Mucosa of descending colon (tissue), 3 donors: ENCODE measurements around the gene CDC6. TPM values are rescaled to one million over a fixed set of nuclear protein-coding genes. Genes with fewer than 3 reads are reported as not detected.

Experiments
- ATAC-seq: fragments of 200-7000 bp; cut with Tn5 transposase; one replicate; pipeline ENCODE4 v1.9.1; 2020; ENCODE audit warnings: mild to moderate bottlenecking, moderate library complexity
- DNase-seq, 3 donors: peaks; one replicate each; pipeline ENCODE4 v3.0.0-alpha.2; 2020
- H3K36me3 ChIP-seq: fragments of 200-600 bp; one replicate; pipeline ENCODE4 v1.8.0; 2021; ENCODE audit warnings: low read depth, mild to moderate bottlenecking
- H3K4me1 ChIP-seq: fragments of 200-600 bp; one replicate; pipeline ENCODE4 v1.8.0; 2021; ENCODE audit warnings: low read depth, mild to moderate bottlenecking
- H3K4me3 ChIP-seq: fragments of 200-600 bp; one replicate; pipeline ENCODE4 v1.8.0; 2021; ENCODE audit warnings: mild to moderate bottlenecking
- H3K9me3 ChIP-seq: fragments of 200-600 bp; one replicate; pipeline ENCODE4 v1.8.0; 2021; ENCODE audit warnings: mild to moderate bottlenecking
- intact Hi-C, 2 donors: fragments of 100-400 bp; cut with DNase I in 1 of 2; cut with micrococcal nuclease in 1 of 2; formaldehyde crosslinking; loops; one replicate each; pipeline versions ENCODE4 v1.11.0 to v1.11.1; 2022; cut with DNase I, micrococcal nuclease
- total RNA-seq, 3 donors: library from RNA; stranded (reverse); fragmentation: NEBNext Ultra II Directional in 2 of 3; extraction: Animal tissue kit (Norgen Biotek cat#: 25700) in 2 of 3; gene quantifications; one replicate each; pipeline versions ENCODE4 v1.2.1 to v1.2.4, GENCODE V29; 2021 to 2023
- TF ChIP-seq, protein P1 (sequence below): fragments of 200-600 bp; IDR thresholded peaks from one replicate; pipeline ENCODE4 v1.8.0; 2022; ENCODE audit warnings: antibody characterized with exemption, mild to moderate bottlenecking
- donor health status: DM: no; HTN: no; CAD: no; lungs with moderate emphysema.
- donor health status: DM: no; HTN: no; CAD: no.
- donor health status: DM: no; HTN: yes; CAD: no.

CDC6 gene
- total RNA-seq, 3 donors from 2014 or later = 4.0 to 14.9 (median 7.4) TPM

DNA sequence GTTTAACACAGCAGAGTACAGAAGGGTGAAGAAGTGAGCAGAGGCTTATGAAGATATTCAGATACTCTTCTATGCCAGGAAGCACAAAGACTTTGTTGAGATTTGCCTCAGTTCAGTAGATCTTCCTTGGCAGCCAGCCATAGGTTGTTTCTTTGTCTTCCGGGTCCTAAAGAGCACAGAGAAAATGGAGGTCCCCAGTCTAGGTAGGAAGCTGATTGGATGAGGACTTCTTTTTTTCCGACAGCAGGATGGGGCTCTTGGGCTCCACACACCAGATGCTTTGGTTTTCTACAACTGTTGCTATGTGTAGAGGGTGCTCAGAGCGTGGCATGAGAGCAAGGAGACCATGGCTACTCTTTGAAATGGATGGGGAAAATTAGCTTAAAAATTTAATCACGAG is 8.3 kb upstream of the CDC6 start:
- intact Hi-C loops = no loop called here
- Histone ChIP-seq H3K36me3 (peaks cover 12% of the 10 kb centered on the region), H3K4me1 (peaks cover 12% of the 10 kb centered on the region), H3K4me3 (no peak overlapping the region), H3K9me3 (no peaks in the 10 kb centered on the region)
- TF ChIP-seq, protein P1, sequence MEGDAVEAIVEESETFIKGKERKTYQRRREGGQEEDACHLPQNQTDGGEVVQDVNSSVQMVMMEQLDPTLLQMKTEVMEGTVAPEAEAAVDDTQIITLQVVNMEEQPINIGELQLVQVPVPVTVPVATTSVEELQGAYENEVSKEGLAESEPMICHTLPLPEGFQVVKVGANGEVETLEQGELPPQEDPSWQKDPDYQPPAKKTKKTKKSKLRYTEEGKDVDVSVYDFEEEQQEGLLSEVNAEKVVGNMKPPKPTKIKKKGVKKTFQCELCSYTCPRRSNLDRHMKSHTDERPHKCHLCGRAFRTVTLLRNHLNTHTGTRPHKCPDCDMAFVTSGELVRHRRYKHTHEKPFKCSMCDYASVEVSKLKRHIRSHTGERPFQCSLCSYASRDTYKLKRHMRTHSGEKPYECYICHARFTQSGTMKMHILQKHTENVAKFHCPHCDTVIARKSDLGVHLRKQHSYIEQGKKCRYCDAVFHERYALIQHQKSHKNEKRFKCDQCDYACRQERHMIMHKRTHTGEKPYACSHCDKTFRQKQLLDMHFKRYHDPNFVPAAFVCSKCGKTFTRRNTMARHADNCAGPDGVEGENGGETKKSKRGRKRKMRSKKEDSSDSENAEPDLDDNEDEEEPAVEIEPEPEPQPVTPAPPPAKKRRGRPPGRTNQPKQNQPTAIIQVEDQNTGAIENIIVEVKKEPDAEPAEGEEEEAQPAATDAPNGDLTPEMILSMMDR = no peak
- DNase-seq (no peak), ATAC-seq (no peak)

DNA sequence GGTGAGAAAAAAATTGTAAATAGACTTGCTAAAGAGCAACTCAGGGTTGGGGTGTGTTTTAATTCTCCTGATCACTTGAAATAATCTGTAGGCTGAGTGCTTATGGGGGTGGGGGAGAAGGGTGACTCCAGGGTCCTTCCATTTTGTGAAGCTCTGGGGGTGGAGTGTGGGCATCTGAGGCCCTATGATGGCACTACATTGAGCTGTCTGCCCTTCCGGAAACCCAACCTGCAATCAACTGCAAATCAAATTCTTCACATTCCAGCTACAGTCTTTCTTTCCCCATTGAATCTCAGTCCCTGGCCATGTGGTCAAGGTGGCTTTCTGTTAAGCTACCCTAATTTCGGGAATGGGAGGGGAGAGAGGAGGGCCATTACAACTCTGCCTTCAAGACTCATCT is 6.0 kb upstream of the CDC6 start:
- Histone ChIP-seq H3K4me3 (no peak overlapping the region), H3K9me3 (no peaks in the 10 kb centered on the region), H3K4me1 (peaks cover 26% of the 10 kb centered on the region), H3K36me3 (peaks cover 8% of the 10 kb centered on the region)
- TF ChIP-seq, protein P1 = no peak
- intact Hi-C loops = loop anchor here in 1 of 2 donors (10.0 kb wide), 1 partner anchor 87 kb away; no protein-coding TSS in a partner anchor
- no peak for DNase-seq
- no peak for ATAC-seq

DNA sequence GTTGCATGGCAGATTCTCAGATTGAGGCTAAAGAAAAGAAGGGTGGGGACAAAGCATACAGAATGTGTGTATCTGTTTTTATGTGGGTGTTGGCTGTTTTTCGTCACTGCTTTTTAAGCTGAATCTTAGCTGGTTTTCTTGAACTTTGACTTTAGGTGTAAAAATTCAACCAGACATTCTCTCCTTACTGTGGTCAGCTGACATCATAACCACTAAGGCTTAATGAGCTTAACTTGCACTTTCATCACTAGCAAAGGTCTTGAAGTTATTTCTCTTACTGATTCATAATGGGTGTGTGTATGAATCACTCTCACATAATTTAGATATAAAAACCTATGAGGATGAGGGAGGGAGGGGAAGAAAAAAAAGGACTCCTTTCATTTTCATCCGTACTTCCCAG is 4.0 kb upstream of the CDC6 start:
- Histone ChIP-seq H3K36me3 (peaks cover 3% of the 10 kb centered on the region), H3K4me1 (peaks cover 30% of the 10 kb centered on the region), H3K4me3 (no peak overlapping the region), H3K9me3 (no peaks in the 10 kb centered on the region)
- intact Hi-C loops = loop anchor here in 1 of 2 donors (10.0 kb wide), 1 partner anchor 89 kb away; no protein-coding TSS in a partner anchor
- DNase-seq (peak in 1 of 3 donors; percentile 51), ATAC-seq (peak; percentile 70)
- TF ChIP-seq, protein P1 = no peak

DNA sequence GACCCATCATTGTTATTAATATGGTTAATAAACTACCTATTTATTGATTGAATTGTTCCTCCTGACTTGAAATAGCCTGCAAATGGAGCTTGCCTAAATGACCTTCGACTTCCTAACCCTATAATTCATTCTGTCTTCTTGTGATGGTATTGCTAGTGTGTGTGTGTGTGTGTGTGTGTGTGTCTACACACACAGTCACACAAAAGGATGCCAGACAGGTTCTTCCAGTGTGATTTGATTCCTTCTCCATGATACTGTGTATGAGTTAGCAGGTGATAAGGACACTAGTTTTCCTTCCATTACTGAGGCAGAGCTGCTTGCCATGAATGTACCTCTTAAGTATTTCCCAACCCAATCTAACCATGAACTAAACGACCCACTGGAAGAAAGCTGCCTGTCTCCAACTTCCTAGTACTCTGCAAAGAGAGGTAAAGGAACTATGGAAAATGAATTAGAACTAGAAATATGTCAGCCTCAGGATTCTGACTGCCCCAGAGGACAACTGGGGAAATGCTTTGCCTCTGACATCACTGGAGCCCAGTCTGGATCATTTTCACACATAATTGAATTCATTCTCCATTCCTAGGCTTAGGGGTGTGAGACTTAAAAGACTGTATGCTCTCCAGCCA is 3.5 kb upstream of the CDC6 start:
- Histone ChIP-seq H3K36me3 (no peaks in the 10 kb centered on the region), H3K4me3 (no peak overlapping the region), H3K4me1 (peaks cover 36% of the 10 kb centered on the region), H3K9me3 (no peaks in the 10 kb centered on the region)
- intact Hi-C loops = loop anchor here in 1 of 2 donors (10.0 kb wide), 1 partner anchor 89 kb away; no protein-coding TSS in a partner anchor
- ATAC-seq (peak; percentile 53), DNase-seq (peak in 1 of 3 donors; percentile 80)
- TF ChIP-seq, protein P1 = no peak

DNA sequence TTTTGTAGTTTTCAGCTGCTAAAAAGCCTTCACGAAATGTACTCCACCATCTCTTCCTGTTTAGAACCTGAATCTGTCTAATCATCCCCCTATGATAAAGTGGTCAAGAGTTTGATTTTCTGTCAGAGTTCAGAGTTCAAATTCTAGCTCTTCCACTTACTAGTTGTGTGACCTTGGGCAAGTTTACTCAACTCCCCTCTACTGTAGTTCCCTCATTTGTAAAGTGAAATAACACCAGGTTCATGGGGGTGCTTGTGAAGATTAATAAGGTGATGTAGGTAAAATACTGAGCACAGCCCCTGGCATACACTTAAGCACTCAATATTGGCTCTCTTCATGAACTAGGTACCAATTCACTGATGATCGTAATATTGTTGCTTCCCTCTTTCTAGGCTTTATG is 1.2 kb upstream of the CDC6 start:
- intact Hi-C loops = loop anchor here in 1 of 2 donors (10.0 kb wide), 1 partner anchor 92 kb away; no protein-coding TSS in a partner anchor
- no peak overlapping the region for H3K4me3 ChIP-seq
- H3K4me1 ChIP-seq = peaks cover 36% of the 10 kb centered on the region
- DNase-seq (no peak), ATAC-seq (no peak)
- H3K9me3 ChIP-seq = no peaks in the 10 kb centered on the region
- H3K36me3 ChIP-seq = no peaks in the 10 kb centered on the region
- TF ChIP-seq, protein P1 = no peak
